ENCODE results near the gene RNASET2.
A peak's percentile ranks its signal among the peaks of the same experiment; 100 is the strongest.

RNASET2 gene

DNA sequence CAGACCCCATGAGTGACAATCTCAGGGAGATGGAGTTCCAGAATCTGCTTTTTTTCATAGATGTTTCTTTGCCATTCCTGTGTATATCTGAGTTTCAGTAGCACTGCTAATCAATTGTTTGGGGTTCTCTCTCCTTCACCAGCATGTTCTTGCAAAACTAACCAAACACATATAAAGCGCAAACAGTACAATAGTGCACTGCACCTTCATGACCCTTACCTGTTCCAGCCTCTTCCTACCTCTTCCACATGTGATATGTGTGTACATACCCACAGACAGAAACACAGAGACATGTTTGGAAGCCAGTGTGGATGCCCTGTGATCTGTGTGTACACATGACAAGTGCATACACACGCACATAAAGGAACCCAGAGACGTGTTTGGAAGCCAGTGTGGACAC, 41.0 kb upstream of the RNASET2 start:
- DNase-seq (ENCODE audit: low read depth, low spot score): no peak
- Histone ChIP-seq H3K9me3 (ENCODE audit: low read depth, low read length) (no peaks in the 10 kb centered on the region), H3K27ac (no peak overlapping the region), H3K4me3 (peak overlapping the region; percentile 97; the same call in 1 of the 2 replicates), H3K9ac (ENCODE audit: insufficient read length) (no peak overlapping the region), H3K36me3 (ENCODE audit: insufficient read depth, low read length) (peaks cover 18% of the 10 kb centered on the region)
- no peak for TF ChIP-seq POLR2AphosphoS5 (IDR thresholded peaks at IDR 0.05; ENCODE audit: borderline replicate concordance, low read depth, low read length)

DNA sequence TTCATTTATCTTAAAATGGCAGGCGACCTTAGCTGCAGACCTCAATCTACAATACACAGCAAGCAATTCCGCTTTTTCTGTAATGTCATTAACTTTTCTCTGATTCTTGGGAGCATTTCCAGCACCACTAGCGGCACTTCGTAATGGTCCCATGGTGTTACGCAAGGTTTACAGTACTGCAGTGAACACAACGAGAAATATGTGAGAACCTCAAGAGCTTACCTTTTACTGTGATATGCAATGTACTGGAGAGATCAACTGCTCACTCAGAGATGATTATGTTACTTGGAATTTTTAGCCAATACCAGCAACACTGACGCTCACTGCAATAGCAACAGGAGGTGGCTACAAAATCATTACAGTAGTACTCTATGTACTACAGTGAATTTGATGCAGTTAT, 40.1 kb upstream of the RNASET2 start:
- Histone ChIP-seq H3K4me3 (no peak overlapping the region), H3K27ac (no peak overlapping the region), H3K36me3 (ENCODE audit: insufficient read depth, low read length) (peaks cover 9% of the 10 kb centered on the region), H3K9me3 (ENCODE audit: low read depth, low read length) (no peaks in the 10 kb centered on the region), H3K9ac (ENCODE audit: insufficient read length) (no peak overlapping the region)
- no peak for TF ChIP-seq FOXP2 (optimal IDR thresholded peaks at IDR 0.05; ENCODE audit: control extremely low read depth, extremely low read length, insufficient read depth)
- no peak for TF ChIP-seq POLR2AphosphoS5 (IDR thresholded peaks at IDR 0.05; ENCODE audit: borderline replicate concordance, low read depth, low read length)
- no peak for TF ChIP-seq EZH2 (IDR thresholded peaks at IDR 0.05)
- no peak for DNase-seq (ENCODE audit: low read depth, low spot score)

DNA sequence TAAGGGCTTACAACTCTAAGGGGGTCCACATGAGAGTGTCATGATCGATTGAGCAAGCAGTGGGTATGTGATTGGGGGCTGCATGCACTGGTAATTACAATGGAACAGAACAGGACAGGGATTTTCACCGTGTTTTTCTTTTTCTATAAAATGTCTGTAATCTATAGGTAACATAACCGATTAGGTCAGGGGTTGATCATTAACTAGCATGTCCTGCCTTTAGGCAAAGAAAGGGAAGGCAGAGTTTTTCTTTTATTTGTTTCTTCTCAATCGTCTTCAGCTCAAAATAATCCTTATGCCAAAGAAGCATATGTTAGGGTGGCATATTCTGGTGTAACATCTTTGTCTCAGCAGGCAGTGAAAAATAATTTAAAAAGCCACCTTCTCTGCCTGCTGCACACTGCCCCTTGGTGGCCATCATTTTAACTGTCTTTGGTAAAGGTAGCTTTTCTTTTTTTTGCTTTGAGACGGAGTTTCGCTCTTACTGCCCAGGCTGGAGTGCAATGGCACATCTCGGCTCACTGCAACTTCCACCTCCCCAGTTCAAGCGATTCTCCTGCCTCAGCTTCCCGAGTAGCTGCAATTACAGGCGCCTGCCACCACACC, 33.2 kb upstream of the RNASET2 start:
- H3K9ac ChIP-seq (ENCODE audit: insufficient read length): no peak overlapping the region
- no peak overlapping the region for H3K4me3 ChIP-seq
- TF ChIP-seq FOXP2 (optimal IDR thresholded peaks at IDR 0.05; ENCODE audit: control extremely low read depth, extremely low read length, insufficient read depth): no peak
- no peak for TF ChIP-seq POLR2AphosphoS5 (IDR thresholded peaks at IDR 0.05; ENCODE audit: borderline replicate concordance, low read depth, low read length)
- TF ChIP-seq EZH2 (IDR thresholded peaks at IDR 0.05): no peak
- DNase-seq (ENCODE audit: low read depth, low spot score): no peak
- no peaks in the 10 kb centered on the region for H3K36me3 ChIP-seq (ENCODE audit: insufficient read depth, low read length)
- no peaks in the 10 kb centered on the region for H3K9me3 ChIP-seq (ENCODE audit: low read depth, low read length)
- no peak overlapping the region for H3K27ac ChIP-seq

DNA sequence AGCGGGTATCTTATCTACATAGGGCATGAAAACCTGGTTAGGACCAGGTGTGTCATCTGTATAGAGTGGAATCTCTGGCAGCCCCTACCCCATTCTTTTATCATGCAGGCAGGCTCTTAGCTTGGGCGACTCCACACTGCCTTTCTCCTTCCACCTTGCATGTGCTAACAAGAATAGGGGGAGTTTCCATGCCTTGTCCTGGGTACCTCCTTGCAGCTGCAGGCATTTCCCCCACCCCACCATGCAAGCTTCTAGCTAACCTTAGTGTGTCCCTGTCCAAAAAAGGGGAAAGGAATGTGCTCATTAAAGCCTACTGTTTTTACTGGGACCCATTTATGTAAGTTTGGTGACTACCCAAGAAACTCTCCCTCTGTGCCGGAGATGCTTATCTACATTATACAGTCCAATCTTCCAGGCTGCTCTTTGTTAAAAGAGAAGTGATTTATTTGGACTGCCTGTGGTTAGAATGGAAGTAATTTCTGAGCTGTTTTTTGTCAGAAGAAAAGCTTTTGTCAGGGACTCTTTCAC, 32.4 kb upstream of the RNASET2 start:
- H3K27ac ChIP-seq: no peak overlapping the region
- no peak for TF ChIP-seq FOXP2 (optimal IDR thresholded peaks at IDR 0.05; ENCODE audit: control extremely low read depth, extremely low read length, insufficient read depth)
- TF ChIP-seq EZH2 (IDR thresholded peaks at IDR 0.05): no peak
- TF ChIP-seq POLR2AphosphoS5 (IDR thresholded peaks at IDR 0.05; ENCODE audit: borderline replicate concordance, low read depth, low read length): no peak
- no peaks in the 10 kb centered on the region for H3K36me3 ChIP-seq (ENCODE audit: insufficient read depth, low read length)
- no peak overlapping the region for H3K4me3 ChIP-seq
- no peak overlapping the region for H3K9ac ChIP-seq (ENCODE audit: insufficient read length)
- no peaks in the 10 kb centered on the region for H3K9me3 ChIP-seq (ENCODE audit: low read depth, low read length)
- no peak for DNase-seq (ENCODE audit: low read depth, low spot score)

DNA sequence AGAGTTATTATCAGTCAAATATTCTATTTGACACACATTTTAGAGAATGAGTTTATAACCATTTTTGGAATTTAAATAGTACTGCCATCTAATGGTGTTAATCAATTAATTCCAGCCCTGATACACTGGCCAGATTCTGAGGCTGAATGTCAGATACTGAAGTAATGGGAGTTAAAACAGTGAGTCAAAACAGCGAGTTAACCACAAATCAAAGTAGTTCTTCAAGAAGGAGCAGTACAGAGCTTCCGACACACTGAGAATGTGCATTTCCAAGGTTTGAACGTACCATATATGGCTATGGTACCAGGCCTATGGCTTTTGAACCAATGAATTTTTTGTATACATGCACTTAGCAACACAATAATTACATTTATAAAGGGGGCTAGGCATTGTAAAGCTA, 31.6 kb upstream of the RNASET2 start:
- H3K4me3 ChIP-seq: no peak overlapping the region
- no peaks in the 10 kb centered on the region for H3K36me3 ChIP-seq (ENCODE audit: insufficient read depth, low read length)
- H3K27ac ChIP-seq: no peak overlapping the region
- H3K9ac ChIP-seq (ENCODE audit: insufficient read length): no peak overlapping the region
- H3K9me3 ChIP-seq (ENCODE audit: low read depth, low read length): no peaks in the 10 kb centered on the region
- no peak for DNase-seq (ENCODE audit: low read depth, low spot score)
- no peak for TF ChIP-seq POLR2AphosphoS5 (IDR thresholded peaks at IDR 0.05; ENCODE audit: borderline replicate concordance, low read depth, low read length)
- no peak for TF ChIP-seq FOXP2 (optimal IDR thresholded peaks at IDR 0.05; ENCODE audit: control extremely low read depth, extremely low read length, insufficient read depth)
- no peak for TF ChIP-seq EZH2 (IDR thresholded peaks at IDR 0.05)

DNA sequence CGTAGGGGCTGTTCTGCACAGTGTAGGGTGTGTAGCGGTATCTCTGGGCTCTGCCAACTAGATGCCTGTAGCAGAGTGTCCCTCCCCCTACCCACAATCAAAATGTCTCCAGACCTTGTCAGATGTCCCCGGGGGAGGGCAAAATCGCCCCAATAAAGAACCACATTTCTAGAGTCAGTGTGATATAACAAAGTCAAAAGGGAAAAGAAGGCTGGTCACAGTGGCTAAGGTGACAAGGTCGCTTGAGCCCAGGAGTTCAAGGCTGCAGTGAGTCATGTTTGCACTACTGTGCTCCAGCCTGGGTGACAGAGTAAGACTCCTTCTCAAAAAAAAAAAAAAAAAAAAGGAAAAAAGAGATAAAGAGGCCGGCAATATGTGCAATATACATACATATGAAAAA, 31.1 kb upstream of the RNASET2 start:
- TF ChIP-seq POLR2AphosphoS5 (IDR thresholded peaks at IDR 0.05; ENCODE audit: borderline replicate concordance, low read depth, low read length): no peak
- TF ChIP-seq FOXP2 (optimal IDR thresholded peaks at IDR 0.05; ENCODE audit: control extremely low read depth, extremely low read length, insufficient read depth): no peak
- no peak for TF ChIP-seq EZH2 (IDR thresholded peaks at IDR 0.05)
- no peak for DNase-seq (ENCODE audit: low read depth, low spot score)

GRCh38 chr6:166980738-166981137, 24.4 kb upstream of the RNASET2 start:
- Histone ChIP-seq H3K9ac (ENCODE audit: insufficient read length) (no peak overlapping the region), H3K9me3 (ENCODE audit: low read depth, low read length) (no peaks in the 10 kb centered on the region), H3K36me3 (ENCODE audit: insufficient read depth, low read length) (no peaks in the 10 kb centered on the region)

More for the DNA sequence above, 31.1 kb upstream of the RNASET2 start:
- no peak overlapping the region for H3K9ac ChIP-seq (ENCODE audit: insufficient read length)
- no peak overlapping the region for H3K4me3 ChIP-seq
- H3K9me3 ChIP-seq (ENCODE audit: low read depth, low read length): no peaks in the 10 kb centered on the region
- H3K36me3 ChIP-seq (ENCODE audit: insufficient read depth, low read length): no peaks in the 10 kb centered on the region
- no peak overlapping the region for H3K27ac ChIP-seq

DNA sequence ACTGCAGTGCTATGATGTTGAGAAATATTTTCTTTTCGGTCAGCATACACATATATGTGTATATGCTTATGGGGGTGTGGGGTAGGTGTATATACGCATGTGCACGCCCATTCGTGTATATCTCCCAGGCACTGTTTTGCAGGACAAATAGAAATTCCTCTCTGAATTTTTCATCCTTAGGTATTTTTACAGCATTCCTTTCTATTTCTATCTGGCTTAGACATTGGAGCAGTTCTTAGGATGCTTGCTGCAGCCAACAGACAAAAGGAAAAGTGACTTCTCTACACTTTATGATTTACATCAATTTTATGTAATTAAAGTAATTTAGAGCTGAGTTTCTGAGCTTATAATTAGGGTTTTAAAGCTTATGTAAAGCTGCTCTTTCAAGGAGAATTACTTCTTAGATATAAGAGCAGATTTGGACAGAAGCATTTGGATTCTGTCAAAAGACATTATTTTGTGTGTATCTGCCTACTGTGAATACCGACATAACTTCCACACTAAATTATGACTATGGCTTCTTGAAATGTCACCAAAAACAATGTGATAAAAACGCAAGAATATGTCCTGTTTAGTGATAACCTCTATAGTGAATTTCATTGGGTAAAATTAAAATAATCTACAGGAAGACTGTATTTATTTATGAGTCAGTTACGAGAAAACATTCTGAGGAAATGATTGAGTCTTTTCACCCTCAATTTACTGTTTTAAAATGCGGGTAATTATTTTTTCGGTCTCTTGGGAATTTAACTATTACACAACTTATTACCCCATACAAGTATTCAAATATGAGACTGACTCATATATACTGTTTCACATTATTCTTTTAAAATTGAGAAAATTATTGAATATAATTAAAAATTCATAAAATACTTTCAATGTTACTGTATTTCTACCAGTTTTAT, 21.5 kb upstream of the RNASET2 start:
- DNase-seq (ENCODE audit: low read depth, low spot score): peak; percentile 18
- Histone ChIP-seq H3K9me3 (ENCODE audit: low read depth, low read length) (no peaks in the 10 kb centered on the region), H3K9ac (ENCODE audit: insufficient read length) (no peak overlapping the region), H3K36me3 (ENCODE audit: insufficient read depth, low read length) (no peaks in the 10 kb centered on the region), H3K4me3 (no peak overlapping the region), H3K27ac (no peak overlapping the region)
- TF ChIP-seq FOXP2 (optimal IDR thresholded peaks at IDR 0.05; ENCODE audit: control extremely low read depth, extremely low read length, insufficient read depth) (no peak), POLR2AphosphoS5 (IDR thresholded peaks at IDR 0.05; ENCODE audit: borderline replicate concordance, low read depth, low read length) (no peak), EZH2 (IDR thresholded peaks at IDR 0.05) (no peak)

More at GRCh38 chr6:166980738-166981137, 24.4 kb upstream of the RNASET2 start:
- H3K27ac ChIP-seq: no peak overlapping the region
- TF ChIP-seq POLR2AphosphoS5 (IDR thresholded peaks at IDR 0.05; ENCODE audit: borderline replicate concordance, low read depth, low read length) (no peak), FOXP2 (optimal IDR thresholded peaks at IDR 0.05; ENCODE audit: control extremely low read depth, extremely low read length, insufficient read depth) (no peak), EZH2 (IDR thresholded peaks at IDR 0.05) (no peak)
- DNase-seq (ENCODE audit: low read depth, low spot score): no peak
- H3K4me3 ChIP-seq: no peak overlapping the region

Data from SK-N-MC (cell line).